ENCODE results near the gene SDR39U1. TPM values are rescaled to one million over a fixed set of nuclear protein-coding genes. Genes with fewer than 3 reads are reported as not detected.
A peak's percentile ranks its signal among the peaks of the same experiment; 100 is the strongest.

The SDR39U1 gene
- total RNA-seq, 4 donors from 2014 or later, result 12.8 to 87.5 (median 33.0) TPM

GRCh38 chr14:24440606-24441399, 1.8 kb downstream of the SDR39U1 start:
- intact Hi-C loops (cut with DNase I; ENCODE audit: low total_unique reads), result no loop called here
- Histone ChIP-seq H3K9me3 (no peaks in the 10 kb centered on the region), H3K36me3 (no peaks in the 10 kb centered on the region), H3K27ac (peak overlapping the region; percentile 99 to 100), H3K4me1 (peaks cover 6 to 10% of the 10 kb centered on the region in 2 donors), H3K4me3 (no peak overlapping the region), H3K27me3 (no peaks in the 10 kb centered on the region)
- no peak for TF ChIP-seq CTCF (IDR thresholded peaks at IDR 0.05)
- no peak for TF ChIP-seq POLR2A (IDR thresholded peaks at IDR 0.05)
- no peak for DNase-seq

GRCh38 chr14:24439830-24440605, 2.6 kb downstream of the SDR39U1 start:
- no peak for TF ChIP-seq CTCF (IDR thresholded peaks at IDR 0.05)
- no peak overlapping the region for H3K4me3 ChIP-seq
- no peak overlapping the region for H3K27ac ChIP-seq
- intact Hi-C loops (cut with DNase I; ENCODE audit: low total_unique reads), result loop anchor here (10.0 kb wide), 2 partner anchors 105 to 205 kb away; partner anchors contain the start of genes ADCY4, GMPR2, NEDD8 and RIPK3
- H3K9me3 ChIP-seq, result no peaks in the 10 kb centered on the region
- H3K4me1 ChIP-seq, result peaks cover 6 to 10% of the 10 kb centered on the region in 2 donors
- DNase-seq, result no peak
- H3K27me3 ChIP-seq, result no peaks in the 10 kb centered on the region
- no peaks in the 10 kb centered on the region for H3K36me3 ChIP-seq

GRCh38 chr14:24439257-24439656, 3.3 kb downstream of the SDR39U1 start:
- Histone ChIP-seq H3K4me3 (no peak overlapping the region), H3K9me3 (no peaks in the 10 kb centered on the region), H3K27me3 (no peaks in the 10 kb centered on the region), H3K27ac (no peak overlapping the region), H3K4me1 (peaks cover 6 to 10% of the 10 kb centered on the region in 2 donors), H3K36me3 (no peaks in the 10 kb centered on the region)
- no peak for DNase-seq
- intact Hi-C loops (cut with DNase I; ENCODE audit: low total_unique reads), result loop anchor here (10.0 kb wide), 2 partner anchors 104 to 204 kb away; partner anchors contain the start of genes ADCY4, GMPR2, NEDD8 and RIPK3
- TF ChIP-seq CTCF (IDR thresholded peaks at IDR 0.05) (no peak), POLR2A (IDR thresholded peaks at IDR 0.05) (no peak)

GRCh38 chr14:24438223-24439097, 4.1 kb downstream of the SDR39U1 start:
- intact Hi-C loops (cut with DNase I; ENCODE audit: low total_unique reads), result loop anchor here (10.0 kb wide), 2 partner anchors 104 to 204 kb away; partner anchors contain the start of genes ADCY4, GMPR2, NEDD8 and RIPK3
- H3K4me1 ChIP-seq, result peaks cover 6 to 10% of the 10 kb centered on the region in 2 donors
- no peaks in the 10 kb centered on the region for H3K27me3 ChIP-seq
- DNase-seq, result no peak
- no peak for TF ChIP-seq CTCF (IDR thresholded peaks at IDR 0.05)
- TF ChIP-seq POLR2A (IDR thresholded peaks at IDR 0.05), result no peak
- peak overlapping the region in 1 of 2 donors; percentile 74 for H3K27ac ChIP-seq
- H3K9me3 ChIP-seq, result no peaks in the 10 kb centered on the region
- H3K36me3 ChIP-seq, result no peaks in the 10 kb centered on the region
- no peak overlapping the region for H3K4me3 ChIP-seq

Measured in uterus (tissue), 4 donors.